ENCODE measurements around the gene MCTP1. TPM values are rescaled to one million over a fixed set of nuclear protein-coding genes. Genes with fewer than 3 reads are reported as not detected.

The MCTP1 gene
- total and polyA plus RNA-seq, 2 of the 8 experiments (the other 6 are each of a cell fraction or from before 2014, with no cell fraction given), result 0.56 to 3.4 TPM

GRCh38 chr5:94675965-94676618, 608.8 kb downstream of the MCTP1 start:
- no peaks in the 10 kb centered on the region for H3K27me3 ChIP-seq (replicated peaks in 1 of 4; ENCODE audit: control insufficient read depth in 3 of 4, extremely low read depth in 1 of 4, insufficient read depth in 3 of 4, low read length in 3 of 4)
- H2BK120ac ChIP-seq (replicated peaks; ENCODE audit: low read depth, low read length), result no peak overlapping the region
- H3K14ac ChIP-seq (ENCODE audit: insufficient read length), result no peak overlapping the region
- H3K9me3 ChIP-seq (ENCODE audit: insufficient read depth in 2 of 2, low read depth in 1 of 2, low read length in 1 of 2), result no peaks in the 10 kb centered on the region
- H3K4ac ChIP-seq (replicated peaks; ENCODE audit: insufficient read length, low read depth, low read length), result no peak overlapping the region
- H2AK5ac ChIP-seq (ENCODE audit: low read depth, low read length), result no peak overlapping the region
- WGBS, 2 experiments (ENCODE audit: extremely low coverage in 1 of 2, insufficient coverage in 1 of 2, insufficient read length in 1 of 2, insufficient replicate concordance in 2 of 2, low coverage in 1 of 2, low lambda C conversion rate in 2 of 2, missing lambda C conversion rate in 1 of 2), result 90% methylated on average over 4 of the region's 4 CpGs; no CpG with 5 or more reads in 1 of the 2 experiments
- no peak overlapping the region for H2BK15ac ChIP-seq (ENCODE audit: low read length)
- no peak overlapping the region for H4K5ac ChIP-seq (ENCODE audit: insufficient read length, low read depth, low read length)
- no peak overlapping the region for H4K91ac ChIP-seq (replicated peaks; ENCODE audit: insufficient read length, low read length)
- no peak overlapping the region for H3K4me3 ChIP-seq (ENCODE audit: extremely low read depth in 1 of 4, insufficient read depth in 2 of 4, low read depth in 3 of 4, low read length in 4 of 4)
- no peaks in the 10 kb centered on the region for H3K79me2 ChIP-seq (ENCODE audit: control insufficient read depth in 1 of 2, insufficient read depth in 2 of 2, low read length in 2 of 2)
- no peaks in the 10 kb centered on the region for H3K23me2 ChIP-seq (ENCODE audit: low read depth, low read length)
- H2BK5ac ChIP-seq (ENCODE audit: low read depth, low read length), result no peak overlapping the region
- no peak overlapping the region for H2BK12ac ChIP-seq (ENCODE audit: low read depth, low read length)
- no peak overlapping the region for H4K8ac ChIP-seq (ENCODE audit: extremely low read depth, insufficient read depth, low read length)
- no peak overlapping the region for H3K4me2 ChIP-seq (ENCODE audit: insufficient read depth in 1 of 2, low read depth in 2 of 2, low read length in 2 of 2)
- H3K23ac ChIP-seq (ENCODE audit: insufficient read length), result no peak overlapping the region
- no peak for DNase-seq (ENCODE audit: low read depth in 1 of 2, low spot score in 2 of 2)
- POLR2A ChIA-PET (ENCODE audit: partially characterized antibody), result no interaction called here
- CTCF ChIA-PET (ENCODE audit: partially characterized antibody), result interaction anchor here (1.3 kb wide), 1 partner anchor 94 kb away, joined by 3 read pairs; no protein-coding TSS in a partner anchor
- H2BK20ac ChIP-seq (ENCODE audit: low read length), result no peak overlapping the region
- H3K9ac ChIP-seq (replicated peaks in 1 of 4; ENCODE audit: extremely low read depth in 1 of 4, low read depth in 3 of 4, low read length in 3 of 4), result no peak overlapping the region
- no peak for FAIRE-seq
- H3K56ac ChIP-seq (replicated peaks; ENCODE audit: insufficient read length, low read depth, low read length), result no peak overlapping the region
- H3K36me3 ChIP-seq (ENCODE audit: control insufficient read depth in 2 of 4, insufficient read depth in 4 of 4, low read length in 3 of 4), result peaks cover 0 to 6% (median 2%) of the 10 kb centered on the region in 4 experiments; a peak in 3 of 8 replicates
- no peaks in the 10 kb centered on the region for H3K79me1 ChIP-seq (ENCODE audit: low read depth, low read length)
- H3K4me1 ChIP-seq (replicated peaks in 1 of 4; ENCODE audit: control insufficient read depth in 3 of 4, insufficient read depth in 4 of 4, low read length in 3 of 4), result no peaks in the 10 kb centered on the region
- no peak overlapping the region for H2AFZ ChIP-seq (ENCODE audit: low read length)
- H4K20me1 ChIP-seq (replicated peaks in 1 of 2; ENCODE audit: control insufficient read depth in 1 of 2, insufficient read depth in 2 of 2, low read length in 2 of 2), result no peaks in the 10 kb centered on the region
- no peak overlapping the region for H3K18ac ChIP-seq (ENCODE audit: extremely low read depth, low read length)
- no peak overlapping the region for H3K27ac ChIP-seq (ENCODE audit: low read depth, low read length)
- TF ChIP-seq PHF8 (conservative IDR thresholded peaks at IDR 0.05; ENCODE audit: low read depth, low read length), result no peak
- TF ChIP-seq SRF (IDR thresholded peaks at IDR 0.05; ENCODE audit: low read depth, low read length), result no peak
- no peak for TF ChIP-seq CTCF (IDR thresholded peaks at IDR 0.05; ENCODE audit: control extremely low read depth in 1 of 3, insufficient read depth in 1 of 3, low read depth in 1 of 3, low read length in 3 of 3)
- TF ChIP-seq KDM4A (IDR thresholded peaks at IDR 0.05; ENCODE audit: low read depth, low read length, severe bottlenecking), result no peak
- no peak for TF ChIP-seq HDAC2 (IDR thresholded peaks at IDR 0.05; ENCODE audit: borderline replicate concordance in 1 of 2, low read depth in 2 of 2, low read length in 2 of 2)
- no peak for TF ChIP-seq SIX5 (IDR thresholded peaks at IDR 0.05; ENCODE audit: low read depth, low read length)
- no peak for TF ChIP-seq RBBP5 (IDR thresholded peaks at IDR 0.05; ENCODE audit: borderline replicate concordance, low read depth, low read length)
- TF ChIP-seq, protein P1, sequence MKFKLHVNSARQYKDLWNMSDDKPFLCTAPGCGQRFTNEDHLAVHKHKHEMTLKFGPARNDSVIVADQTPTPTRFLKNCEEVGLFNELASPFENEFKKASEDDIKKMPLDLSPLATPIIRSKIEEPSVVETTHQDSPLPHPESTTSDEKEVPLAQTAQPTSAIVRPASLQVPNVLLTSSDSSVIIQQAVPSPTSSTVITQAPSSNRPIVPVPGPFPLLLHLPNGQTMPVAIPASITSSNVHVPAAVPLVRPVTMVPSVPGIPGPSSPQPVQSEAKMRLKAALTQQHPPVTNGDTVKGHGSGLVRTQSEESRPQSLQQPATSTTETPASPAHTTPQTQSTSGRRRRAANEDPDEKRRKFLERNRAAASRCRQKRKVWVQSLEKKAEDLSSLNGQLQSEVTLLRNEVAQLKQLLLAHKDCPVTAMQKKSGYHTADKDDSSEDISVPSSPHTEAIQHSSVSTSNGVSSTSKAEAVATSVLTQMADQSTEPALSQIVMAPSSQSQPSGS (IDR thresholded peaks at IDR 0.05; ENCODE audit: low read length), result no peak

Measured in H1 (cell line).